Measurements from ENCODE around the gene RBP2. TPM values are rescaled to one million over a fixed set of nuclear protein-coding genes. Genes with fewer than 3 reads are reported as not detected.
A peak's percentile ranks its signal among the peaks of the same experiment; 100 is the strongest.

Gene RBP2
- total RNA-seq, 1 donor from 2014 or later, result not detected

DNA sequence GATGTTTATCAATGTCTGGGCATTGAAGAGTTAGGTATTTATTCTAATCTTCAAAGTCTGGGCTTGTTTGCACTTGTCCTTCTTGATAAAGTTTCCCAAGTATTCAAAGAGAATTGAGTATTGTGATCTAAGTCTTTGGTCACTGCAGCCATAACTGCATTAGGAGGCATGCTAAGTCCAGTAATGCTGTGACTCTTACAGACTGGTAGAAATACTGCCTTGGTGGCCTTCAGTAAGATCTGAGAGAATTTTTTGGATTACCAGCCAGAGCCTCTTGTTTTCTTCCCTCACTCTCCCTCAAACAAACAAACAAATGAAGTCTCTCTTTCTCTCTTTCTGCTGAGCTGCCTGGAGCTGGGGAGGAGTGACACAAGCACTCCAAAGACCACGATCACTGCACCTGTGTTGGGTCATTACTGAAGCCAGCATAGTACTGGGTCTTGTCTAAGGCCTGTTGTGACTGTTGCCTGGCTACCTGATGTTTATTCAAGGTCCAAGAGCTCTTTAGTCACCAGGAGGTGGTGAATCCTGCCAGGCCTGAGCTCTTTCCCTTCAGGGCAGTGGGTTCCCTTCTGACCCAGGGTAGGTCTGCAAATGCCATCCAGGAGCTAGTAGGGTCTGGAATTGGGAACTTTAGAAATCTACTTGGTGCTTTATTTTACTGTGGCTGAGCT, 14.8 kb upstream of the RBP2 start:
- no peak for DNase-seq (ENCODE audit: missing footprints)
- peak; percentile 75 for ATAC-seq
- intact Hi-C loops (cut with DNase I), result no loop called here

DNA sequence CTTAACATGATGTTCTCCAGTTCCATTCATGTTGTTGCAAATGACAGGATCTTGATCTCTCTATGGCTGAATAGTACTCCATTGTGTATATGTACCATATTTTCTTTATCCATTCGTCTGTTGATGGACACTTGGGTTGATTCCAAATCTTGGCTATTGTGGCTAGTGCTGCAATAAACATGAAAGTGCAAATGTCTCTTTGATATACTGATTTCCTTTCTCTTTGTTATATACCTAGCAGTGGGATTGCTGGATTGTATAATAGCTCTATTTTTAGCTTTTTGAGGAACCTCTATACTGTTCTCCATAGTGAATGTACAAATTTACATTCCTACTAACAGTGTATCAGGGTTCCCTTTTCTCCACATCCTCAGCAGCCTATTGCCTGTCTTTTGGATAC, 5.9 kb upstream of the RBP2 start:
- DNase-seq (ENCODE audit: missing footprints) (no peak), ATAC-seq (no peak)
- intact Hi-C loops (cut with DNase I), result no loop called here

DNA sequence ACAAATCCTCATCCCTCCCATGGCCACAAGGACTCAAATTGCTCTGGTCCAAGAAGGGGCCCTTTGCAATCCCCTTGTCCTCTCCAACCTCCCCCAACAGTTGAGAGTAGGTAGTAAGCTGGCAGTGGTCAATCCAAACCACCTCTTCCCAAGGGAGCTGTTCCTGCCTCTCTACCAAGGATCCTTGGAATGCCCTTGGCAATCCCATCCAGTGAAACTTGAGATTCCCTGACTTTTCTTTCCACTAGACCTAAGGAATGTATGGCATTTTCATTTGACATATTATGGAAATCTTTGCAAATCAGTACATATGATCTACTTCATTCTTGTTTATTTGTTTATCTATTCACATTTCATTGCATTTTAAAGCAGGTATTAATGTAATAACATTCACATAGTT, 4.8 kb upstream of the RBP2 start:
- DNase-seq (ENCODE audit: missing footprints), result no peak
- no peak for ATAC-seq
- intact Hi-C loops (cut with DNase I), result no loop called here

DNA sequence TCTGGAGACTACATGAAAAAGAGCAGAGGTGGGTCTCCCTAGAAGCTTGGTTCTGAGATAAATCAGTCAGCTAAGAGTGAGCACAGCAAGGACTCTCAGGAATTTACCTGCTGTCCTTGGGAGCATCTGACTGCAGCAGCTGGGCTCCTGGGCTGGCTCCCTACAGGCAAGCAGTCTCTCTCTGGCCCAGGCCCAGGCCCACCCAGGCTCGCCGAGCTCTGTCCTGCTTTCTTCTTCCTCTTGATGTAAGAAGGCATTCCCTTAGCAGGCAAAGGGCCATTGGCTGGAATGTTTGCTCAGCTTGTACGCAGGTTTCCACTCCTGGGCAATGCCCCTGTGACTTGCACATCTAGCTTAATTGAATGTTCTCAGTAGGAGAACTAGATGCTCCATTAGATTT, 4.3 kb upstream of the RBP2 start:
- ATAC-seq (no peak), DNase-seq (ENCODE audit: missing footprints) (no peak)
- intact Hi-C loops (cut with DNase I), result no loop called here

DNA sequence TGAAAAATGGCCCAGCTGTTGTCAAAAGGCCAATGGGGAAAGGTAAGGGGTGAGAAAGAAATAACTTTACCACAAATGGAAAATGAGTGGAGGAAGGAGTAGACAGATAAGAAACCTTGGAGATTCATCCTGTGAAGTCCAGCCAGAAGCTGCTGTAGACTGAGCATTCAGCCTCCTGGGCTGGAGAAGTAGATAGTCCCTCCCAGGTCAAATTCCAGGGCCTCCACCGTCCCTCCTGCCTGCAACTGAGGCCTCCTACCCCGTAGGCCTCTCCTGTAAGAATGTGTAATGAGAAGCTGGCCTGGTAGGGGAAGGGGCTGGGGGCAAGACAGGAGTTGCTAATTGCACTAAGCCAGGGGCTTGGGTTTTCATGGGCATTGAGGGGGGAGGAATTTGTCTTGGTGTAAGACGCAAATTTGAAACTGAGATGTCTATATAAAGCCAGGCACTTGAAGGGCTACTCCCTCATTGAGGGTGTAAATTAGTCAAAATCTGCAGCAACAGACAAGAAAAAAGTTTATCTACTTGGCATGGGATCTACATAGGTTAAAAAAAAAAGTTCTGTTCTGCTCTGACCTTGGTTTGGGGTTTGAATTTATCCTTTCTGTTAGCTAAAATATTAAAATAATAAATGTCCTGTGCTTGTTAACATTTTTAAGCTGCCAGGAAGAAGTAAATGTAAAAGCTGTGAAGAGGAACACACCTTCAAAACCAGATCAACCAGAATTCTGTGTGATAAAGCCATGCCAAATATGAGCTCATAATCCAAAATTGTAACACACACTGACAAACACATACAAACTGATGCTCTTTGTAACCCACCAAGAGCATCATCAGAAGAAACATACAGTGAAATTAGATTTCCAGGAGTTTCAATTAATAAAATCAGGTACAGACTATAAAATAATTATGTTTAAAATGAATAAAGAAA, 1.7 kb upstream of the RBP2 start:
- DNase-seq (ENCODE audit: missing footprints) (no peak), ATAC-seq (no peak)
- intact Hi-C loops (cut with DNase I), result no loop called here

DNA sequence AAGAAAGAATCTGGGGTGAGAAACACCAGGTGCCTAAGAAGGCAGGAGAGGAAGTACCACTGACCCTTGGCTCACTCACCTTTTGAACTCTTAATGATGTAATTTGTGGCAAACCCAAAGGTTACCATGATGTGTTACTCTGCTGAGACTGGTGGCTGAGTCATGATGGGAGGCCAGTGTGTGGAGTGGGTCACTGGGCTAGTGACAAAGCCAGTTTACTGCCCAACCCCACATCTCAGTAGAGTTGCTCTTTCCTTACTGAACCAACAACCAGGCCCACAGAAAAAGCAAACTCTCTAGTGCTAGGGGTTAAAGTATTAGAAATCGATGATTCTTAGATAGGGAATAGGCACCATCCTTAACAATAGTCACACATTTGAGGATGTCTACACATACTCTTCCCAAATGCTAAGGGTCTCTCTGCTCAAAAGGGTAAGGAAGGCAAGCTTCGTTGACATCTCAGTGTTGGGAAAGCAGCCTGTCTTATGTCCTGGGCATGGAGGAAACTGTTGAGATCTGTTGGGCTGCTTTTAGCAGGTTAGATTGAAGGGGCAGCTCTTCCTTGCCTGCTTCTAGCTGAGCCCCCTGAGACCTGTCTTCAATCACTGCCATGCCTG, 3.1 kb downstream of the RBP2 start:
- no peak for ATAC-seq
- DNase-seq (ENCODE audit: missing footprints), result no peak
- intact Hi-C loops (cut with DNase I), result no loop called here

DNA sequence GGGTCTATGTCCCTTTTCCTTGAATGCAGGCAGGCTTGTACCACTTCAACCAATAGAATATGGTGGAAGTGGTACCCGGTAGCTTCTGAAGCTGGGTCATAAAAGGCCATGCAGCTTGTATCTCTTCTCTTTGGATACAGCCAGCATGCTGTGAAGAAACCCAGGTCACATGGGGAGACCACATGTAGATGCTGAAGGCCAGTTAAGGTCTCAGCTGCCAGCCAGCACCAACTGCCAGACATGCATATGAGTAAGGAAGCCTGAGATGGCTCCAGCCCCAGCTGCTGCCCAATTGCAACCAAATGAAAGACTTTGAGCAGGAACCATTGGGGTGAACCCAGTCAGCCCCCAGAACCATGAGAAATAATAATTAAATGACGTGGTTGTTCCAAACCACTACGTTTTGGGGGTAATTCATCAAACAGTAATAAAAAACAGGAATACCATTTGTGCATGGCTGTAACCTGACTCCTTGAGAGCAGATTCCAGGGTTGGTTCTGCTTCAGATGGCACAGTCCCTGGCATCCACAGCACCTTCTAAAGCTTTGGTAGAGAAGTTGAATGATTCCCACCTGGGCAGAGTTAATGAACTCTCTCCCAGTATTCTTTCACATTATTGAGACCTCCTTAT, 3.8 kb downstream of the RBP2 start:
- ATAC-seq, result no peak

DNA sequence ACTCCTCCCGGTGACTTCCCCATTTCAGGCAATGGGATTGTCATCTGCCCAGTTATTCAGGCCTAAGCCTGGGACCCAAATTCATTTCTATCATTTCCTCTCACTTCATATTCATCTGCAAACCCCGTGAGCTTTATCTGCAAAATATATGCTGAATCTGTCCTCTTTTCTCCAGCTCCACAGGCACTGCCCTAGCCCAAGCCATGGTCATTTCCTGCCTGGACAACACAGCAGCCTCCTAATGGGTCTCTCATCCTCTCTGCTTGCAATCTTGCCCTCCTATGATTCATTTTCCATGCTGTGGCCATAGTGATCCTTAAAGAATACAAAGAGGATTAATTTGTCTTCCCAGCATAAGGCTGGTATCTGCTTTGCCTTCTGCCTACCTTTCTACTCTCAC, 6.1 kb downstream of the RBP2 start:
- DNase-seq (ENCODE audit: missing footprints) (no peak), ATAC-seq (no peak)
- intact Hi-C loops (cut with DNase I), result no loop called here

More for the DNA sequence above, 3.8 kb downstream of the RBP2 start:
- DNase-seq (ENCODE audit: missing footprints), result no peak
- intact Hi-C loops (cut with DNase I), result no loop called here

DNA sequence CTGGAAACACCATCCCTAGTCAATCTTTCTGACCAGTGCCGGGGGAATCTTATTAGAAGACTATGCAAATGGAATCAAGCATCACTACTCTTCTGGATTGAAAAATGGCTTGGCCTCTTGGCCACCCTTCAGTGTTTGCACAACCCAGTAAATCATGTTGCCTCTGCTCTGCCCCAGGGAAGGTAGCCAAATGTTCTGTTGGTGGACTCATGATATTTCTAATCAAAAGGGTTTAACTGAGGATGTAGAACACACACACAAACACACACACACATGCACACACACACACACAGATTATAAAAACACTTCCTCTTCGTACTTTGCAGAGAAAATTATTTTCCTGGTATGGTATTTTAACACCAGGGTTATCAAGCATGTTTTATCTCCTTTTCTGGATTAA, 7.9 kb downstream of the RBP2 start:
- no peak for ATAC-seq
- no peak for DNase-seq (ENCODE audit: missing footprints)
- intact Hi-C loops (cut with DNase I), result no loop called here

DNA sequence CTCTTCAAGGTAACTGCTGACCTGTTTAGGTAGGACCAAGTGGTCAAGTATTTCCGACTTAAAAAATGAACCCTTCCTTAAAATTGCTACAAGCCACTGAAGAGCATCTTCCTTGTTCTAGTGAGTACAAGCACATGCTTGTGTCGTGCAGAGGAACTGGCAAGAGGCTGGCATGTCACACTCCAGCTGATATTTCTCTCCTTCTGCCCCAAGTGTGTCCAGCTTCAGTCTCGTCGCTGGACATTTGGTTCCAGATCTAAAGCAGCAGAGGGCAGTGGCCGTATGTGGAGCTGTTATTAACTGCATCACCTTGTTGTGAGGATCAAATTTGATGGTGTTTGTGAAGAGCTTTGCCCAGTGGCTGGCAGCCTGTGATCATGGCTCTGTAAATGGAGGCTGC, 10.0 kb downstream of the RBP2 start:
- DNase-seq (ENCODE audit: missing footprints) (no peak), ATAC-seq (no peak)
- intact Hi-C loops (cut with DNase I), result no loop called here

DNA sequence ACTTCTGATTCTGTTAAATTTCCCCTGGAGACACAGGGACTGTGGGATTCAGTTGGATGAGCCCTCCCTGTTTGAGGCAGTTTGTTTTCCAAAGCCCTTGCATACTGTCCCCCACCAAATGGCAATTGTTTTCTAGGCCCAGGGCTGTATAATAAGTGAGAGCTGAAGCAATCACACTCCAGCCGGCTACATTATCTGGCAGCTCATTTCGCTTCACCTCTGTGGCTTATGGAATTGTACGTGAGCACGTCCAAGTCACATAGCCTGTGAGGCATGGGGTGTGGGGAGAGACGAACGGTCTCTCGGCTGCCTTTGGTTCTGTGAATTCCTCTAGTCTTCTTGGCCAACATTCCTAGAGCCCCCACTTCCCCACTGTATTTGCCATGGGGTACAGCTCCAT, 10.7 kb downstream of the RBP2 start:
- DNase-seq (ENCODE audit: missing footprints), result no peak
- intact Hi-C loops (cut with DNase I), result no loop called here
- ATAC-seq, result no peak

DNA sequence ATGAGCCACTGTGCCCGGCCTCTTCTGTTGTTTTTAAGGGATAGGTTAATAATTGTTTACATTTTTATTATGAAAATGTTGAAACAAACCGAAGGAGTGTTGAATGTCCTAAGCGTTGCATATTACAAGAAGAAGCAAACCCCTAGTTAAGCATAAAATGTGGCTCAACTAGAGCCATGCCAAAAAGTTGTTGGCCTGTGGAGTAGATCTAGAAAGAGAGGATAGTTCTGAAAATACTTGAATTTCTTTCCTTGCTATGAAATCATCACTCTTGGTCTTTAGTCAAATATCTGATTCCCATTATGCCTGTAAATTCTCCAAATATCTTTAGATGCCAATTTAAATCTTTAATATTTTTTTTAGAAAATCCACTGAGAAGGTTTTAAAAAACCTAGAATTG, 12.8 kb downstream of the RBP2 start:
- ATAC-seq (no peak), DNase-seq (ENCODE audit: missing footprints) (no peak)
- intact Hi-C loops (cut with DNase I), result no loop called here

DNA sequence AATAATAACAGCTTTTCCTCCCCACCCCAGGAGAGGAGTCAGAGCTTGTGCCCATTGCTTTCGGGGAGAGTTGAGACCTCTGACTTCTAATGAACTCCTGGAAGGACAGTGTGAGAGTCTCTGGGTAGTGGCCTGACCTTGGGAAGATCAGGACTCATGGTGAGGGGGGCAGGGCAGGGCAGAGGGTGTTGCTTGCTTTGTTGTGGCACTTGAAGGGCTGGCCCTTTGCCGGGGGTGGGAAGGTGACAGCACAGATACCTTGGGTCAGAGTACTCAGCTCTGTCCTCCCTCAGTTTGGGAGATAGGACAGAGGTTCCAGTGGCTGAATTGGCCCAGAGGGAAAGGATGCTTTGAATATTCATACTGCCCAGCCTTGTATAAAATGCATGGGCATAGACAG, 15.8 kb downstream of the RBP2 start:
- no peak for DNase-seq (ENCODE audit: missing footprints)
- ATAC-seq, result peak; percentile 42

DNA sequence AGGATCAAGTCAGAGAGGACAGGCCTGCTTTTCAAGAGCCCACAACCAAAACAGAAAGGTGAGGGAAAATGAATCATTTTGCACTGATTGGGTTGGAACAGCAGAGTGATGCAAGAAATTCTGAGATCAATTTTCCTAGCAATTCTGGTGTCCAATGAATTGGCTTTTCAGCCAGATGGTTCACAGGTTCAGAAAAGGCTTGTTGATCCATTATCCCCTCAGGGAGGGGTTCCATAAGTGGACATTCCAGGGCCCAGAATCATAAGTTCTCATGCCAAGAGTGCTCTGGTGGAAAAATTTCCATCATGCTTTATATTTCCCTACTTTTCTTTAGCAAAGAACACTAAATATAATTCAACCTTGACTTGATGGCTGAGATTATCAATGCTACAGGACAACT, 16.2 kb downstream of the RBP2 start:
- intact Hi-C loops (cut with DNase I), result no loop called here
- no peak for DNase-seq (ENCODE audit: missing footprints)
- no peak for ATAC-seq

More for the DNA sequence above, 15.8 kb downstream of the RBP2 start:
- intact Hi-C loops (cut with DNase I), result no loop called here

DNA sequence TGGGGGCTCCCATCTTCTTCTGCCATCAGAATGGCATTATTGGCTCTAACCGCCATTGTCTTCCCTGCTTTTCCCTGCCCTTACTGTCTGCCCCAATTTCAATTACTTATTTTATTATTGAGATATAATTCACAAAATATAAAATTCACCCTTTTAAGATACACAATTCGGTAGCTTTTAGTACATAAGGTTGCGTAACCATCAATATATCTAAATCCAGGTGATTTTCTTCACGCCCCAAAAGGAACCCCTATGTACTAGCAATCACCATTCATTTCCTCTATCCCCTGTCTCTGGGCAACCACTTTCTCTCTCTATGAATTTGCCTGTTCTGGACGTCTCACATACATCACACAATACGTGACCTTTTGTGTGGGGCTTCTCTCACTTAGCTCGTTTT, 18.0 kb downstream of the RBP2 start:
- DNase-seq (ENCODE audit: missing footprints) (no peak), ATAC-seq (no peak)
- intact Hi-C loops (cut with DNase I), result no loop called here

DNA sequence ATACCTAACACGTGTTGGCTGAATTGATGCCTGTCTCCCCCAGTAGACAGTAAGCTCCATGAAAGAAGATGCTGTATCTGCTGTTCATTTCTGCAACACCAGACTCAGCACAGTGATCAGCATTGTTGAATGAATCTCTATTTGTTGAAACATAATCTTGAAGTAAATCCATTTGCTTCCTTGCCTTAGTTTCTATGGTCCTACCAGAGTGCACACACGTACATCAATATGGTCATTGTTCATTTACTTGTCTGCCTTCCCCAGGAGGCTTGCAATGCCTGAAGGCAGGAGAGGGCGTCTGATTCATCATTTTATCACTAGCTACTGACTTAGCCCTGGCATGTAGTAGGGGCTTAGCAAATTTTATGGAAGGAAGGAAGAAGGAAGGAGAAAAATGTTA, 19.2 kb downstream of the RBP2 start:
- DNase-seq (ENCODE audit: missing footprints) (no peak), ATAC-seq (no peak)
- intact Hi-C loops (cut with DNase I), result no loop called here

DNA sequence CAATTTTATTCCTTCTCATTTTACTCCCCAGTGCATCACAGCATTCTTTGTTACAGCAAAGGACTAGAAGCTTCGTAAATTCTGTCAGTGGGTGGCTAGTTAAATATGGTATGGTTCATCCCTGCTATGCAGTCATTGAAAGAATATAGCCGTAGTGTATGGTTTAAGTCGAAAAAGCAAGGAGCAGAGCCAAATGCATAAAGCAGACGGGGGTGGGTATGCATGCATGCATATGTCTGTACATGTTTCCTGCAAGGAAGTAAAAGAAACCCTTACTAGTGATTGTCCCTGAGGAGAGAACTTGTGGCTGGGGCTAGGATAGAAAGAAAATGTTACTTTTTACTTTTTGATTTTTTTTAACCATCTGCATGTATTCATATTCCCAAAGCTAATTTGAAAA, 19.9 kb downstream of the RBP2 start:
- ATAC-seq (no peak), DNase-seq (ENCODE audit: missing footprints) (no peak)
- intact Hi-C loops (cut with DNase I), result no loop called here

DNA sequence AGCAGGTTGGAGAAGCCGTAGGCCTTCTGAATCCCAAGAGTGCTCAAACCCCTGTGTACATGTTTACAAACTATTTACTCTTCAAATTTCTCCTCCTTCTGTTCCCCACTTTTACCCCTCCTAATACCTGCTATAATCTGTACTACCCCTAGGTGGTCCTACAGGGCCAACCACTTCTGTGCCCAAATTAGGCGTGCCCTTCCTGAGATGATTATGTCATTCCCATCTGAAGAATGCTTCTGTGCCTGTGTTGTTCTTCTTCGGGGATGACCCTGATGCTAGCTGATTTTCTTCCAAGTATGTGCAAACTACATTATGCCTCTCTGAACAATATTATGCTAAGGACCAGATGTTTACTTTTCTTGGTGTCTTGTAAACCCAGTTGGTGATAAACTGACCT, 20.5 kb downstream of the RBP2 start:
- intact Hi-C loops (cut with DNase I), result no loop called here
- peak; percentile 43 for ATAC-seq
- no peak for DNase-seq (ENCODE audit: missing footprints)

DNA sequence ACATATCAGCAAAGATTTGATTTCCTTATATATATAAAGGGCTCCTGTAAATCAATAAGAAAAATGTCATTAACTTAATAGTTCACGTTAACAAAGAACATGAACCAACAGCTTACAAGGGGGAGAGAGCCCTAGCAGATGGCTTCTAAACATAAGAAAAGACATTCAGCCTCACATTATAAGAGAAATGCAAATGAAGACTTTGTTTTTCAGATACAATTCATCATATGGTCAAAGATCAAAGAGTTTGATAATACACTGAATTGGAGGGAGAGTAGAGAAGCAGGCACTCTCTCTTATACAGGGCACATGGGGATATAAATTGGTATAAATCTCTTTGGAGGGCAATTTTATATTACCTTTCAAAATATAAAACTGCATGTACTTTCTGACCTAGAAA, 21.1 kb downstream of the RBP2 start:
- intact Hi-C loops (cut with DNase I), result no loop called here
- ATAC-seq (no peak), DNase-seq (ENCODE audit: missing footprints) (no peak)

DNA sequence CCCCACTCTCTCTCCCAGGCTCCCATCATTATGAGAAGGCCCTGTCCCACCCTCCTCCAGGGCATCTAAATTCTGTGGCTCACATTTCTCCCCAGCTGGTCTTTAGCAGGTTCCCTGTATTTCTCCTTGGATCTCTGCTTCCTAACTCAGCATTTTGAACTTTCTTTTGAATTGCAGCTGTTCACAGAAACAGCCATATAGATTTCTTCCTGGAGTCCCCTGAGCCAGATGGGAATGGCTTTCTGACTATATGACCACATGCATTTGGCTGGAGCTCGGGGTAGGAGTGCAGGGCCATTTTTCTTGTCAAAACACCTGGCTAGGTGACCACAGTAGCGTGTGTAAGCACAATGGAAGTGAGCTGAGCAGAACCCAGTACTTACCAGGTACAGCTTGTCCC, 22.0 kb downstream of the RBP2 start:
- ATAC-seq, result peak; percentile 16
- intact Hi-C loops (cut with DNase I), result no loop called here

More for the DNA sequence above, 22.0 kb downstream of the RBP2 start:
- DNase-seq (ENCODE audit: missing footprints), result no peak

Measured in Right ventricle myocardium inferior (tissue), 1 donor.